IMR-90 (cell line): ENCODE data around the gene NTM. TPM values are rescaled to one million over a fixed set of nuclear protein-coding genes. Genes with fewer than 3 reads are reported as not detected.

ENCODE experiments used
- ATAC-seq: fragments of 200-7000 bp; cut with Tn5 transposase; 2 replicates; pipeline ENCODE4 v1.9.1; 2020; ENCODE audit warnings: low read depth, mild to moderate bottlenecking, moderate library complexity
- BruUV-seq: library from RNA; stranded (reverse); fragments of 400-500 nt; replicated peaks from 2 replicates; lab custom pipeline; 2021; lab: Mats Ljungman, UMichigan
- CTCF ChIA-PET: fragments of 300-600 bp; formaldehyde crosslinking; extraction: SDS; loops from one replicate; lab custom pipeline; 2021; ENCODE audit warnings: antibody characterized with exemption; lab: Yijun Ruan, JAX
- POLR2A ChIA-PET: fragments of 300-600 bp; sonication (Branson Sonifier 250); formaldehyde crosslinking; loops from one replicate; lab custom pipeline; 2022; ENCODE audit warnings: antibody characterized with exemption; ENCODE audit not compliant: unreplicated experiment; lab: Charles Lee
- DNase-seq: peaks from one replicate; pipeline ENCODE4 v3.0.0; 2013
- H2AFZ ChIP-seq: replicated peaks from 2 replicates; pipeline ENCODE3; 2013; ENCODE audit warnings: low read length, mild to moderate bottlenecking; ENCODE audit not compliant: poor library complexity
- H2AK5ac ChIP-seq: 2 replicates; pipeline ENCODE4 v1.6.1; 2013; ENCODE audit warnings: low read depth, low read length, inconsistent platforms
- H2AK9ac ChIP-seq: replicated peaks from 2 replicates; pipeline ENCODE3; 2013; ENCODE audit warnings: mild to moderate bottlenecking, low read depth, low read length, moderate library complexity; ENCODE audit not compliant: poor library complexity
- H2BK120ac ChIP-seq: 2 replicates; pipeline ENCODE4 v1.6.1; 2013; ENCODE audit warnings: low read depth, low read length, inconsistent platforms
- H2BK15ac ChIP-seq: 3 replicates; pipeline ENCODE4 v1.6.1; 2013; ENCODE audit warnings: low read depth, low read length, inconsistent platforms
- H2BK20ac ChIP-seq: 2 replicates; pipeline ENCODE4 v1.6.1; 2013; ENCODE audit warnings: low read depth, mild to moderate bottlenecking, inconsistent platforms, low read length, moderate library complexity
- H2BK5ac ChIP-seq: 2 replicates; pipeline ENCODE4 v1.6.1; 2013; ENCODE audit warnings: mild to moderate bottlenecking, low read depth, low read length, inconsistent platforms; ENCODE audit not compliant: poor library complexity, severe bottlenecking
- H3K14ac ChIP-seq: replicated peaks from 2 replicates; pipeline ENCODE4 v1.6.1; 2013; ENCODE audit warnings: low read depth, low read length, inconsistent platforms
- H3K18ac ChIP-seq: 2 replicates; pipeline ENCODE4 v1.6.1; 2013; ENCODE audit warnings: low read depth, low read length, control low read depth
- H3K23ac ChIP-seq: 2 replicates; pipeline ENCODE4 v1.6.1; 2013; ENCODE audit warnings: low read depth, low read length, inconsistent platforms
- H3K27ac ChIP-seq: 2 replicates; pipeline ENCODE4 v1.5.1; 2013; ENCODE audit warnings: mild to moderate bottlenecking, control low read depth, low read length; ENCODE audit not compliant: insufficient read depth
- H3K27me3 ChIP-seq: 2 replicates; pipeline ENCODE4 v1.6.1; 2013; ENCODE audit warnings: low read length; ENCODE audit not compliant: control insufficient read depth, insufficient read depth
- H3K36me3 ChIP-seq: 2 replicates; pipeline ENCODE4 v1.6.1; 2013; ENCODE audit warnings: low read length, mixed read lengths; ENCODE audit not compliant: control insufficient read depth, insufficient read depth
- H3K4ac ChIP-seq: 2 replicates; pipeline ENCODE4 v1.6.1; 2013; ENCODE audit warnings: low read depth, low read length, inconsistent platforms
- H3K4me1 ChIP-seq: 2 replicates; pipeline ENCODE4 v1.6.1; 2013; ENCODE audit warnings: low read length, mixed read lengths; ENCODE audit not compliant: control insufficient read depth, insufficient read depth
- H3K4me2 ChIP-seq: 2 replicates; pipeline ENCODE4 v1.6.1; 2013; ENCODE audit warnings: low read depth, mild to moderate bottlenecking, control low read depth, low read length, moderate library complexity
- H3K4me3 ChIP-seq: 2 replicates; pipeline ENCODE4 v1.5.1; 2013; ENCODE audit warnings: low read depth, mild to moderate bottlenecking, control low read depth, low read length, moderate library complexity; ENCODE audit not compliant: insufficient read depth
- H3K56ac ChIP-seq: 2 replicates; pipeline ENCODE4 v1.6.1; 2013; ENCODE audit warnings: low read length, inconsistent platforms; ENCODE audit not compliant: insufficient read depth; ENCODE audit errors: extremely low read depth
- H3K79me1 ChIP-seq, 2 experiments: 2 replicates each; pipeline ENCODE4 v1.6.1; 2013; ENCODE audit warnings: low read length in 2 of 2, inconsistent platforms in 1 of 2, low read depth in 1 of 2
- H3K9ac ChIP-seq: 2 replicates; pipeline ENCODE4 v1.6.1; 2013; ENCODE audit warnings: low read depth, low read length, control low read depth
- H3K9me1 ChIP-seq: 2 replicates; pipeline ENCODE4 v1.6.1; 2013; ENCODE audit warnings: low read length, inconsistent platforms; ENCODE audit not compliant: insufficient read depth
- H3K9me3 ChIP-seq: 2 replicates; pipeline ENCODE4 v1.6.1; 2013; ENCODE audit warnings: low read length; ENCODE audit not compliant: control insufficient read depth, insufficient read depth
- H4K20me1 ChIP-seq: 2 replicates; pipeline ENCODE4 v1.6.1; 2013; ENCODE audit warnings: low read length, inconsistent platforms; ENCODE audit not compliant: insufficient read depth
- H4K5ac ChIP-seq: 2 replicates; pipeline ENCODE4 v1.6.1; 2013; ENCODE audit warnings: mild to moderate bottlenecking, low read depth, low read length, control low read depth
- H4K8ac ChIP-seq, 2 experiments: 2 replicates each; pipeline ENCODE4 v1.6.1; 2013; ENCODE audit warnings: low read depth in 2 of 2, low read length in 2 of 2, control low read depth in 1 of 2, inconsistent platforms in 1 of 2
- H4K91ac ChIP-seq: 2 replicates; pipeline ENCODE4 v1.6.1; 2013; ENCODE audit warnings: low read depth, low read length, inconsistent platforms; ENCODE audit not compliant: insufficient read depth
- BHLHE40 ChIP-seq: fragments of 150-350 bp; IDR thresholded peaks from 2 replicates; pipeline ENCODE4 v1.6.1; 2016; ENCODE audit warnings: mild to moderate bottlenecking, low read depth, low read length
- CEBPB ChIP-seq: IDR thresholded peaks from 2 replicates; pipeline ENCODE4 v1.6.1; 2012; ENCODE audit warnings: low read depth, low read length, improper control_type of control experiment
- CHD1 ChIP-seq: IDR thresholded peaks from 2 replicates; pipeline ENCODE4 v1.6.1; 2012; ENCODE audit warnings: low read depth, low read length, improper control_type of control experiment
- FOS ChIP-seq: fragments of 150-350 bp; IDR thresholded peaks from 2 replicates; pipeline ENCODE4 v1.6.1; 2016; ENCODE audit warnings: low read depth, low read length
- MAFK ChIP-seq: IDR thresholded peaks from 2 replicates; pipeline ENCODE4 v1.6.1; 2012; ENCODE audit warnings: low read depth, low read length, improper control_type of control experiment
- MAZ ChIP-seq: IDR thresholded peaks from 2 replicates; pipeline ENCODE4 v1.6.1; 2012; ENCODE audit warnings: low read depth, mild to moderate bottlenecking, low read length, improper control_type of control experiment, moderate library complexity, borderline replicate concordance
- MXI1 ChIP-seq: IDR thresholded peaks from 2 replicates; pipeline ENCODE4 v1.6.1; 2012; ENCODE audit warnings: low read depth, mild to moderate bottlenecking, low read length, moderate library complexity, borderline replicate concordance
- NFE2L2 ChIP-seq: fragments of 150-350 bp; IDR thresholded peaks from 2 replicates; pipeline ENCODE4 v1.6.1; 2016; ENCODE audit warnings: low read depth, mild to moderate bottlenecking, low read length
- POLR2A ChIP-seq: IDR thresholded peaks from 2 replicates; pipeline ENCODE4 v1.6.1; 2012; ENCODE audit warnings: mild to moderate bottlenecking, low read depth, low read length
- RAD21 ChIP-seq: IDR thresholded peaks from 2 replicates; pipeline ENCODE4 v1.6.1; 2012; ENCODE audit warnings: low read length, improper control_type of control experiment
- RCOR1 ChIP-seq: IDR thresholded peaks from 2 replicates; pipeline ENCODE4 v1.6.1; 2012; ENCODE audit warnings: mild to moderate bottlenecking, low read length, improper control_type of control experiment; ENCODE audit not compliant: insufficient replicate concordance
- RFX5 ChIP-seq: IDR thresholded peaks from 2 replicates; pipeline ENCODE4 v1.8.0; 2012; ENCODE audit warnings: low read depth, mild to moderate bottlenecking, low read length, moderate library complexity
- SMC3 ChIP-seq: fragments of 150-350 bp; IDR thresholded peaks from 2 replicates; pipeline ENCODE4 v1.6.1; 2016; ENCODE audit warnings: low read depth, mild to moderate bottlenecking, antibody characterized with exemption, low read length, moderate library complexity
- WGBS, 2 experiments: methylation state at CpG; one replicate each; pipeline versions ENCODE4 v1.1.5 to v1.1.7; 2013; ENCODE audit warnings: missing lambda C conversion rate in 2 of 2; ENCODE audit not compliant: insufficient read length in 1 of 2; ENCODE audit errors: extremely low coverage in 2 of 2; 5-methylcytosine and 5-hydroxymethylcytosine counted together
- dilution Hi-C: fragments of 300-500 bp; cut with HindIII; formaldehyde crosslinking; loops from one replicate; pipeline ENCODE4 v1.14.3; 2018; ENCODE audit warnings: low sequenced_read_pairs; ENCODE audit not compliant: unreplicated experiment
- in situ Hi-C: fragments of 300-500 bp; cut with MboI; formaldehyde crosslinking; loops from 3 replicates; pipeline ENCODE4 v1.14.3; 2019; ENCODE audit warnings: low sequenced_read_pairs, inconsistent platforms, mixed read lengths
- intact Hi-C: fragments of 100-400 bp; cut with micrococcal nuclease; formaldehyde crosslinking; loops from 2 replicates; pipeline ENCODE4 v1.10.0; 2022
- polyA plus RNA-seq, 3 experiments: library from polyadenylated mRNA; depleted of rRNA; stranded (reverse); fragments of >200 nt; gene quantifications; 2 replicates each; pipeline ENCODE4 v1.2.3, GENCODE V29; 2012; ENCODE audit warnings: low replicate concordance in 1 of 3
- total RNA-seq: library from RNA; depleted of rRNA; stranded (reverse); fragments of >200 nt; gene quantifications from 2 replicates; pipeline ENCODE4 v1.2.3, GENCODE V29; 2012
- TF ChIP-seq, protein P1 (sequence below): fragments of 150-350 bp; IDR thresholded peaks from 2 replicates; pipeline ENCODE4 v1.6.1; 2016; ENCODE audit warnings: low read depth, mild to moderate bottlenecking, low read length, moderate library complexity, borderline replicate concordance
- TF ChIP-seq, protein P2 (sequence below): conservative IDR thresholded peaks from 2 replicates; pipeline ENCODE4 v1.5.1; 2012; ENCODE audit warnings: mild to moderate bottlenecking, low read depth, low read length, improper control_type of control experiment
- TF ChIP-seq, protein P3 (sequence below): fragments of 150-350 bp; IDR thresholded peaks from 2 replicates; pipeline ENCODE4 v1.6.1; 2017; ENCODE audit warnings: mild to moderate bottlenecking, antibody characterized with exemption, low read length, low read depth

The NTM gene
- total and polyA plus RNA-seq, 2 of the 4 experiments (the other 2 are of a cell fraction) = 19.5 to 25.5 TPM

DNA sequence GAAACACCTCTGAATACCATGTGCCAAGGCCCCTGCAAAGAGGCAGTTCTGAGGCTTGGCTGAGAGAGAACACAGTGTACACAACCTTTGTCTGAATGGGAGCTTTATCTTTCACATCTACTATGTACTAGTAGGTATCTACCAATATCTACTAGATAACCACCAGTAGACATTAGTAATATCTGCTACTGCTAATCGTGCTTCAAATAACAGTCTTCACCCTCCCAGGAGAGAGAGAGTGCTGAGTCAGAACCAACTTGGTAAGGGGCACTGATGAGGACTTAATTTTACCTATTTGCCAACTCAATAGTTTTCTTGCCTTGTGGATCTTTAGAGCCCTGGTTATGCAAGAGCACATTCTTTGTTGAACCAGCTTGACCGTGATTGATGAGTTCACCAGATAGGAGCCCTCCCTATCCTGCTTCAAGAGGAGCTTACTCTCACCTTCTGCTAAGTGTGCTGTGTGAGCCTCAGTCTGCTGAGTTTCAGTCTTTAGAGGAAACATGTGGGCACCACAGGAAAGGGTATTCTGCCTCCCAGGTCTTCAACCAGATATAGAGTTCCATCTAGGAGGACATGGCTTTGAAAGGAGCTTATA lies 967.5 kb downstream of the NTM start:
- Histone ChIP-seq H3K9me3 (no peaks in the 10 kb centered on the region), H2AK9ac (no peak overlapping the region), H3K4me1 (no peaks in the 10 kb centered on the region), H3K4ac (no peak overlapping the region), H3K14ac (no peak overlapping the region), H3K4me2 (no peak overlapping the region), H3K79me1 (no peaks in the 10 kb centered on the region), H2AFZ (no peak overlapping the region), H3K4me3 (no peak overlapping the region), H2AK5ac (no peak overlapping the region), H3K56ac (no peak overlapping the region), H2BK15ac (no peak overlapping the region), H3K18ac (no peak overlapping the region), H3K27me3 (peaks cover 2% of the 10 kb centered on the region; the same call in 1 of the 2 replicates), H4K5ac (no peak overlapping the region), H4K20me1 (no peaks in the 10 kb centered on the region), H3K36me3 (no peaks in the 10 kb centered on the region), H2BK120ac (no peak overlapping the region), H3K9ac (no peak overlapping the region), H4K91ac (no peak overlapping the region), H2BK5ac (no peak overlapping the region), H3K9me1 (no peaks in the 10 kb centered on the region), H3K23ac (no peak overlapping the region), H4K8ac (no peak overlapping the region), H2BK20ac (no peak overlapping the region), H3K27ac (no peak overlapping the region)
- in situ Hi-C loops = no loop called here
- no peak for ATAC-seq
- CTCF ChIA-PET = no interaction called here
- intact Hi-C loops = no loop called here
- dilution Hi-C loops = no loop called here
- DNase-seq = no peak
- WGBS, 2 experiments = no CpG with 5 or more reads among the region's 2 CpGs
- POLR2A ChIA-PET = no interaction called here
- no TSS peak for BruUV-seq
- TF ChIP-seq, protein P1, sequence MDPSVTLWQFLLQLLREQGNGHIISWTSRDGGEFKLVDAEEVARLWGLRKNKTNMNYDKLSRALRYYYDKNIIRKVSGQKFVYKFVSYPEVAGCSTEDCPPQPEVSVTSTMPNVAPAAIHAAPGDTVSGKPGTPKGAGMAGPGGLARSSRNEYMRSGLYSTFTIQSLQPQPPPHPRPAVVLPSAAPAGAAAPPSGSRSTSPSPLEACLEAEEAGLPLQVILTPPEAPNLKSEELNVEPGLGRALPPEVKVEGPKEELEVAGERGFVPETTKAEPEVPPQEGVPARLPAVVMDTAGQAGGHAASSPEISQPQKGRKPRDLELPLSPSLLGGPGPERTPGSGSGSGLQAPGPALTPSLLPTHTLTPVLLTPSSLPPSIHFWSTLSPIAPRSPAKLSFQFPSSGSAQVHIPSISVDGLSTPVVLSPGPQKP = no peak
- TF ChIP-seq MAZ = no peak
- TF ChIP-seq SMC3 = no peak
- TF ChIP-seq RAD21 = no peak
- no peak for TF ChIP-seq BHLHE40
- TF ChIP-seq POLR2A = no peak
- TF ChIP-seq NFE2L2 = no peak
- TF ChIP-seq CHD1 = no peak
- TF ChIP-seq MAFK = no peak
- TF ChIP-seq RFX5 = no peak
- TF ChIP-seq RCOR1 = no peak
- TF ChIP-seq, protein P2, sequence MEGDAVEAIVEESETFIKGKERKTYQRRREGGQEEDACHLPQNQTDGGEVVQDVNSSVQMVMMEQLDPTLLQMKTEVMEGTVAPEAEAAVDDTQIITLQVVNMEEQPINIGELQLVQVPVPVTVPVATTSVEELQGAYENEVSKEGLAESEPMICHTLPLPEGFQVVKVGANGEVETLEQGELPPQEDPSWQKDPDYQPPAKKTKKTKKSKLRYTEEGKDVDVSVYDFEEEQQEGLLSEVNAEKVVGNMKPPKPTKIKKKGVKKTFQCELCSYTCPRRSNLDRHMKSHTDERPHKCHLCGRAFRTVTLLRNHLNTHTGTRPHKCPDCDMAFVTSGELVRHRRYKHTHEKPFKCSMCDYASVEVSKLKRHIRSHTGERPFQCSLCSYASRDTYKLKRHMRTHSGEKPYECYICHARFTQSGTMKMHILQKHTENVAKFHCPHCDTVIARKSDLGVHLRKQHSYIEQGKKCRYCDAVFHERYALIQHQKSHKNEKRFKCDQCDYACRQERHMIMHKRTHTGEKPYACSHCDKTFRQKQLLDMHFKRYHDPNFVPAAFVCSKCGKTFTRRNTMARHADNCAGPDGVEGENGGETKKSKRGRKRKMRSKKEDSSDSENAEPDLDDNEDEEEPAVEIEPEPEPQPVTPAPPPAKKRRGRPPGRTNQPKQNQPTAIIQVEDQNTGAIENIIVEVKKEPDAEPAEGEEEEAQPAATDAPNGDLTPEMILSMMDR = no peak
- no peak for TF ChIP-seq CEBPB
- TF ChIP-seq MXI1 = no peak
- no peak for TF ChIP-seq FOS
- TF ChIP-seq, protein P3, sequence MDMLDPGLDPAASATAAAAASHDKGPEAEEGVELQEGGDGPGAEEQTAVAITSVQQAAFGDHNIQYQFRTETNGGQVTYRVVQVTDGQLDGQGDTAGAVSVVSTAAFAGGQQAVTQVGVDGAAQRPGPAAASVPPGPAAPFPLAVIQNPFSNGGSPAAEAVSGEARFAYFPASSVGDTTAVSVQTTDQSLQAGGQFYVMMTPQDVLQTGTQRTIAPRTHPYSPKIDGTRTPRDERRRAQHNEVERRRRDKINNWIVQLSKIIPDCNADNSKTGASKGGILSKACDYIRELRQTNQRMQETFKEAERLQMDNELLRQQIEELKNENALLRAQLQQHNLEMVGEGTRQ = no peak
